M059J (cell line): ENCODE data around the gene HSF5. TPM values are rescaled to one million over a fixed set of nuclear protein-coding genes. Genes with fewer than 3 reads are reported as not detected.
"Not testable (repeated sequence)": the region's sequence is repeated elsewhere in the genome, so short reads cannot be mapped to it uniquely, and the experiment has no call there.

ENCODE experiments used
- DNase-seq: peaks from one replicate; pipeline ENCODE4 v3.0.0-alpha.2; 2012; ENCODE audit warnings: low read depth
- total RNA-seq: library from RNA; depleted of rRNA; stranded (reverse); fragments of >200 nt; shearing (Covaris generic); gene quantifications from 2 replicates; pipeline ENCODE4 v1.2.3, GENCODE V29; 2014

HSF5 gene
- total RNA-seq, 1 experiment from 2014 or later = not detected

DNA sequence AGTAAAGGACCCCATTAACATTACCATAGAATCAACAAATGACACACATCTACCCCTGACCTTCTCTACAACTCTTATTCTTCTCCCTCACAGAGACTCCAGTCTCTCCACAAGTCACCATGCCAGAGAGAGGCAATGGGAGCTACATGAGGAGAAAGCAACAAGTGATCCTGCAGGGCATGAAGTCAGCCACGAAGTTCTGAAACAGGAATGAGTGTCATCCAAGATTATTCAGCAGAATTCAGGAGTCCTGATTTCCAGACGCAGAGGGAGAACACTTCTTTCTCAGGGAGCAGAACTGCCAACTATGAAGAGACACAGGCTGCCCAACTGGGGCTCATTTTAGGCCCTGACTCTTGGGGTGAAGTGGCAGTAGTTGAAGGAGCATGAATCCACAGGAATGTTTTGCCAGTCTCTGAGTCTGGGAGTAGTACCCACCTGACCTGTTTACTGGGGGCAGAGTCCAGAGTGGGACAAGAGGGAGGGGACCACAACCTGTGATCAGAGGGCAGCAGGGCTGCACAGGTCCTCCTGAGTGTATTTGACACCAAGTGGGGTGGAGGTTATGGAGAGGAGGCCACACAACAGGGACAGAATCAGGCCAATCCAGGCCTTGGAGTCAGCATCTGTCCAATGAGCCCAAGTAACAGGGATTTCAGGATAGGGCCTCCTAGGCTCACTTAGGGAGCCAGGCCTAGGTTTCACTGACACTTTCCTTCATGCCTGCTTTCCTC is 28.6 kb upstream of the HSF5 start:
- no peak for DNase-seq

DNA sequence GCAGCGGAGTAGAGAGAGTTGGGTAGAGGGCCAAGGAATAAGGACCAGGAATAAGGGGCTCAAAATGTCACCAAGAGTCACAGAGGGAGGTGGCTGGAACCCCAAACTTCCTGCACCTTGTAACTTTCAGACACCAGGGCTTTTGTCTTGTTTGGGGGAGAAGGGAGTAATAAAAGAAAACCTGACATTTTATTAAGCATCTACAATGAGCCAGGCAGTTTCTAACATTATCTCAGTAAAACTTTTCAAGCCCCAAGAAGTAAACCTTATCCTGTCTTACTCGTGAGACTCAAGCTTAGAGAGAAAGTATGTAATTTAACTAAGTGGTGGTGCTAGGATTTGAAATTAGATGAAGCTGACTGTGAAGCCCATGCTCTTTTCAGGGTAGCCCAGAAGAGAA is 27.1 kb upstream of the HSF5 start:
- DNase-seq = no peak

DNA sequence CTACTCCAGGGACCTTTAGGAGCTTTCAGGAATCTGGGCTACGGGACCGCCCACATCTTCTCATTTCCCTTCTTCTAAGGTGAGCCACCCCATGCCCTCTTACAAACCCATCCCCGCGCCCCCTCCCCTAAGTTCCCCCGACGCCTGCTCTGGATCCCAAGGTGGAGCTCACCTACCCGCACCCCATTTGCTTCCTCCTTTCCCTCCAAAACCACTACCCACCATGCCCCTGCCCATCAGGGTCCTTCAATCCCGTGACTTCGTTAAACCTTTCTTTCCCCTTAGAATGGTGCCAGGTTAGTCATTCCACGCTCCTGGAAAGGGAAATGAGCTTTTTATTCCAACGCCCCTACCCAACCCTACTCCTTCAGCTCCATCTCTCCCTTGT is 26.6 kb upstream of the HSF5 start:
- DNase-seq = no peak

DNA sequence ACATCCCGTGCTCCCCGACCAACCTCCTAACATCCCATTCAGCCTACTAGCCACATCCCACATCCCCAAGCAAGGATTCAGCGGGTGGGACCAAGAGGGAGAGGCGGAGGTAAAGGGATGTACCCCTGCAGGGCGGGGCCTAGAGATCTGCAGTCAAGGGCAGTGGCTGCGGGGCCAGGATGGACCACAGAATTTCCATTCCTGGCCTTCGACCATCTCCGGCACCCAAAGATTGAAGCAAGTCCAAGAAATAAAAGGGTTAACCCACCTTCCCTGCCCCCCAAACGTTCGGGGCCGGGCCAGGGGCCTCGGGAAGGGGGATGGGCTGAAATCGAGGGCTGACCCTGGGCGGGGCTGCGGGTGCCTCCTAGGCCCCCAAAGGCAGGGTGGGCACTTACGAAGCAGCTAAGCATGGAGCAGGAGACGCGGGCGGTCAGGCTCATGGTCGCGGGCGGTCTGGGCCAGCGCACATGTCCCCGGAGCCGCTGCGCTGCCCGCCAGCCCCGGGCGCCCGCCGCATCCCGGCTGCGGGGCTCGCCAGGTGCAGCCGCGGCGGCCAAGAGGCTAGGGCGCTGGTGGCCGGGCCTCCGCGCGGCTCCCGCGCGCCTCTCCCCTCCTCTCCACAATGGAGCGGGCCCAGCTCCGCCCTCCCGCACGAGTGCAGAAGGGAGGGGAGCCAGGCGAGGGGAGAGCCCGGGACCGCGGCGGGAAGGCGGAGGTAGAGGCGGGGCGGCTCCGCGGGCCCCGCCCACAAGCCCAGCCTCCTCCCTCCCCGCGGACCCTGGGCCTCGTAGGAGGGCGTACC is 26.0 kb upstream of the HSF5 start, which contains the start of gene MTMR4:
Gene MTMR4, minus strand, starts transcription at position 674 of the 805 bp plus-strand sequence. Its CDS starts 231 bp downstream, at position 443.
- DNase-seq = peak; percentile 69

DNA sequence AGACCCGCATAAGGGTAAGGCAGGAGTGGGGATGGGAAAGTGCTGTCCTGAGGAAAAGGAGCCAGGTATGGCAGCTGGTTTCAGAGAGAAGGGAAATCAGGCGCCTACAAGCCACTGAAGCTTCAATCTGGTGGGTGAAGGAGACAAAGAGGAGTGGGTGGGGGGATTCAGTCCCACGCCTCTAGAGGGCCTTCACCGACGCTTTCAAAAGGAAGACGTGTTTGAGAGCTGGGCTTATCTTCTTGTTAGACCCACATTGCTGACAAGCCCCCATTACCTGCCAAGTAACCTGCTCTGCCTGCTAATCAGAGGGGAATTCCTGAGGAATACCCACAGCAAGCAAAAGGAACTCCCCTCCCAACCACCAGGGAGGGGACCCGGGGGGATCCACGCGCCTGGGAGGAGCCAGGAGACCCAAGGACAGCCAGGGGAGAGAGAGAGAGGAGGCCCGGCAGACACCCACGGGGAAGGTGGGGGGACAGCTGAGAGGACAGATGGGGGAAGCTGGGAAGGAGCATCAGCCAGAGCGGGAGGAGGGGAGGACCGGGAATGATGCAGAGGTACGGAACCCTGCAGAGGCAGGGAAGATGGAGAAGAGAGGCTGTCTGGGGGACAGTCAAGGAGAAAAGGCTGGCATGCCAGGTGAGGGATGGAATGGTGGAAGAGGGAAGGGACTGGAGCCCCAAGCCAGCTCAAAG is 25.2 kb upstream of the HSF5 start:
- DNase-seq = no peak

DNA sequence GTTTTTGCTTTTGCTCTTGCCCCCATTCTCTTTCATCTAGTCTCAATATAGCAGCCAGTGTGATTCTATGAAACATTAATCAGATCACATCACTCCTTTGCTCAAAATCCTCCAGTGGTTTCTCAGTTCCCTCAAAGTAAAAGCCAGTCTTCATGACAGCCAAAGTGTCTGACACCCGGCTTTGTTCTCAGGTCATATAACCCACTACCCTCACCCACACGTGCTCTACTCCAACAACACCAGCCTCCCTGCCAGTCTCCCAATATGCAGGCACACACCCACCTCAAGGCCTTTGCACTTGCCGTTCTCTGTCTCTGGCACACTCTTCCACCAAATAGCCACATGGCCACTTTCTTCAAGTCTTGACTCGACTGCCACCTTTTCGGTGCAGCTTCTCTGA is 21.9 kb upstream of the HSF5 start:
- no peak for DNase-seq

DNA sequence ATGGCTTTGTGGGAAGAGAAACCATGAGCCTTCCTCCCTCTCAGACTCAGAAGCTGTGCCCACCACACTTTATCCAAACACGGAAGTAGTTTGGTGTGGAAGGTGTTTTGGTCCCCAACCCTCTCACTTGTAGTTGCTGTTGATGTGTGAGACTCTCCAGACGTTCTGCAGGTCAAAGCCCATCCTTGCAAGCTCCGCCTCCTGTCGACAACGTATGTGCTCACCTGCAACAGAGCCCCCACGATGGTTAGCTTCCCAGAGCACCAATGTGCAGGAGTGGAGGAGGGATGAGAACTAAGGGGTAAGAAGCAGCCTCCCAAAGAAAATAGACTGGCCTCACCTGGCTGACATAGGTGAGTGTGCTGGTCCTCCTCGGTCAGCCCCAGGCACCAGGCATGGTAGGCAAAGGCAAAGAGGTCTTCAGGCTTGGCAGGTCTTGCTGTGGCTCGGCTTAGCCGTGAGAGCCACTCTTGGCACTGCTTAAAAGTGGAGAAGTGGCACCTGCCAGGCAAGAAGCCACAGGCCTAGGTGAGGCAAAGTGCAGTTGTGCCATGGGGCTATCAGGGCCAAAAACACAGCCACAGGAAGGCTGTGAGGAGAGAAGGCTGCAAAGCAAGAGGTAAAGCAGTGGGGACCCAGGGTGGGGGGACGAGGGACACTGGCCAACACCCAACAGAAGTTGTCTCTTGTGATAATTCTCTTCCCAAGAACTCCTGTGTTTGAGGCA is 20.3 kb upstream of the HSF5 start:
- DNase-seq = no peak

DNA sequence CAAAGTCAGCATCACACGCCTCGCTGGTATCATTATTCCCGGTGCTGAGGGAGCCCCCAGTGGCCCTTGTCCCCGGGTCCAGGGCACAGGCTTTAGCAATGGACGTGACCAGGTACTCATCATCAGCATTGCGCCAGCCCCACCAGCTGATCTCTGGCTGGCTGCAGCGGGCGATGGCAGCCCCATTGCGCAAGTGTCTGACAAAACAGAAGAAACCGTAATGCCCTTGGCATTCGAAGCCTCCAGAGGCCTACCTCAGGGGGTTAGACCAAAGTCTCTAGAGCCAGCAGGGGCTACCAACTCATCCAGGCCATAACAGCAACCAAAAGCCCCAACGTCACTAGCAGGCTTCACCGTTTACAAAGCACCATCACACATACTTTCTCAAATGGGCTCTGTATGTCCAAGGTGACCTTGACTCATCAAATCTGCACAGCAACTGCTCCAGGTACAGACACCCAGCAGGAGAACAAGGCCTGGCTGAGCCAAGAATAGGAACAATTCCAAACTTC is 19.0 kb upstream of the HSF5 start:
- DNase-seq = no peak

DNA sequence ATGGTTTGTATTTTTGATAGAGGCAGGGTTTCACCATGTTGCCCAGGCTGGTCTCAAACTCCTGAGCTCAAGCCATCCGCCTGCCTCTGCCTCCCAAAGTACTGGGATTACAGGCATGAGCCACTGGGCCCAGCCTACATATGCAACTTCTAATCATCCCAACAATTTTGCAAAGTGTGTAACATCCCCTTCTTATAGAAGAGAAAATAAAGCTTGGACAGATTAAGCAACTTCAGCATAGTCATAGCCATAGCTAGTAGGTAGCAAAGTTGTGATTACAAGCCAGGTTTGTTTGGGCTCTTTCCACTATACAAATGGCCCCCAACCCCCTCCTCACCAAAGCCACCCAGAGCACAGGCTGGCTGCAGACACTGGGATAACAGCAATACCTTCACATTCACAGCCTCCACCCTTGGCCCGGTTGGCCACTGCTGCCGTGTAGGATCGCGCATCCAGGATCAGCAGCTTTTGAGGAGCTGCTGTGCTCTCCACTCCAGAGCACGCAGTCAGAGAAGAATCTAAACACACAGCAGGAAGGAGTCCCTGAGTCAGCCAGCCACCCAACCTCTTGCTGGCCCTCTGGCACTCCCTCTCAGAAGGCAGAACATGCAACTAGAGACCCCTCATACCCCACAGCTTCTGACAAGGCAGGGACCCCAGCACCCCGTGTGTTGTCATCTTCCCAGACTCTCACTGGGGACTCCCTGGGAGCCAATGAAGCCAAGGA is 18.3 kb upstream of the HSF5 start:
- no peak for DNase-seq

DNA sequence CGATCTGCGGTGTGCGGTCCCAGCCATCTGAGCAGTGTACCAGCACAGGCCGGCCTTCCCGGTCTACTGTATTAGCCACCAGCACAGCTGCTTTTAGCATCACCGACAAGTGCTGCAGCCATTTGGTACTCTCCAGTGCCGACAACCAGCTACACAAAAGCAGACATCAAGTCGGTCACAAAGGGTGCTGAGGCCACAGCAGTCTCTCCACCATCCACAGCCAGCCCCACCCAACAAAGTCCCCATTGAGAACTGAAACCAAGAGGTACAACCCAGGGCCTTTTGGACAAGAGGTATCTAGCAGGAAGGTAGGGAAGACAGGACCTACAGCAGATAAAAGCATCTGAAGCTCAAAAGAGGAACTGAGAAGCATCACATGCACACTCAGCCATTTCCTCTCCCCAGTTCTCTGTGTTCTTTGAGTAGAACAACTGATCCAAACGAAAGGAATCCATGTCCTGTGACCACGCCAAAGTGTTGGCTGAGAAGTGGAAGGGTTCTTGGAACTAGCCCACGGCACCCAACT is 16.7 kb upstream of the HSF5 start:
- no peak for DNase-seq

DNA sequence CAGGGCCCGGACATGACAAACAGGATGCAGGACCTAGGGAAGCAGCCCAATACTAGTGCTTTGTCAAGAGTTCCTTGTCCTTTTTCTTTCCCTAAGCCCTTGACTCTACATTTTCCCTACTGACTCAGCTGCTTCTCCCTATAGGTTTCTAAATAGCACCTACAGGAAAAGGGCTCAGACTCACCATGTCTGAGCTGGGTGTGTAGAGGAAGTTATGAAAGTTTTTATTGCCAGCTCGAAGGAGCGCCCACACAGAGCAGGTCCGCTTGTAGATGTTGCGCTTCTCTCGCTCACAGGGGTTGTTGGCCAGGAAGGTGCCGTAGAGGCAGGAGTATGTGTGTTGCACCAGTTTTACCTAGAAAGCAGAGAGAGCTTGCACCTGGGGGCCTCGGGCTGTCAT is 15.7 kb upstream of the HSF5 start:
- DNase-seq = no peak

DNA sequence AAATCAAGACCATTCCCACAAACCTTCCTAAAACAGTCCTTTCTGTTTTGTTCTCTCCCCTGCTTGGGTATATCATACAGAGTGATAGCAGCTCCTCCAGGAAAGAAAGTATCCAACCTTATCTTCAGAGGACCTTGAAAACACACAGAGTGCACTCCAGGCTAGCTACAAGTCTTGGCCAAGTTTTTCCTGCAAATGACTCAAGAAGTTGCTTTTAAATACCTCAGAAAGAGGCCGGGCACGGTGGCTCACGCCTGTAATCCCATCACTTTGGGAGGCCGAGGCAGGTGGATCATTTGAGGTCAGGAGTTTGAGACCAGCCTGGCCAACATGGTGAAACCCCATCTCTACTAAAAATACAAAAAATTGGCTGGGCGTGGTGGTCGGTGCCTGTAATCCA is 14.9 kb upstream of the HSF5 start:
- not testable (repeated sequence) for DNase-seq

DNA sequence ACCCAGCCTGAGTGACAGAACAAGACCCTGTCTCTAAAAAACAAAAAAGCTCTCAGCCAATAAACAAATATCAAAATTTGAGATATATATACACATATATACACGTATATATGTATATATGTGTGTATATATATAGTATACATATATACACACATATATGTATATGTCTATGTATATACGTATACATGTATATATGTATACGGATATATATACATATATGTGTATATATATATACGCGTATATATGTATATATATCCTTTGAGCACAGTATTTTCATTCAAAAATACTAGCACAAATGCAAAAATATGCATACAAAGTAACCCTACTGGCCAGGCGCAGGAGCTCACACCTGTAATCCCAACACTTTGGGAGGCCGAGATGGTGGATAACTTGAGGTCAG is 13.2 kb upstream of the HSF5 start:
- DNase-seq = no peak

DNA sequence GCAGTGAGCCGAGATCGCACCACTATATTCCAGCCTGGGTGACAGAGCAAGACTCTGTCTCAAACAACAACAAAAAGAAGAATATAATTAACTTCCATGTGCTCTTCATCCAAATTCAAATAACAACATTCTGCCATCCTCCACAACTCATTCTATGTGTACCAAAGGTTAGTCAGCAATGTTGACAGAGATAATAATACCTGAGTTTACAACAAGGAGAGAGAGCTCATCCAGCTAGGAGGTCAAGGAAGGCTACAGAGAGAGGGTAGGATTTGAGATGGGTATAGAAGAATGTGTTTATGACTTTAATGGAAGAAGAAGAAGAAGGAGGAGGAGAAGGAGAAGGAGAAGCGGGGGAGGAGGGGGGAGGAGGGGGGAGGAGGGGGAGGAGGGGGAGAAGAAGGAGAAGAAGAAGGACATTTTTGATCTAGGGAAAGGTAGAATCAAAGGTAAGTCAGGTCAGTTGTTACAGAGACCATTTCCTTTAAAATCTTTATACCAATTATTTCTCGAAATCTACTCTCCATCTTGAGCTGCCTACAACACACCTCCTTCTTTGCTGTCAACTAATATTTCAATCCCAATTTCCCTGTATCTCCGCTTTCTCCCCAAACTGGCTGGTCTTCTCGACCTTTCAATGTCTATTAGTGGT is 10.1 kb upstream of the HSF5 start:
- DNase-seq = no peak

DNA sequence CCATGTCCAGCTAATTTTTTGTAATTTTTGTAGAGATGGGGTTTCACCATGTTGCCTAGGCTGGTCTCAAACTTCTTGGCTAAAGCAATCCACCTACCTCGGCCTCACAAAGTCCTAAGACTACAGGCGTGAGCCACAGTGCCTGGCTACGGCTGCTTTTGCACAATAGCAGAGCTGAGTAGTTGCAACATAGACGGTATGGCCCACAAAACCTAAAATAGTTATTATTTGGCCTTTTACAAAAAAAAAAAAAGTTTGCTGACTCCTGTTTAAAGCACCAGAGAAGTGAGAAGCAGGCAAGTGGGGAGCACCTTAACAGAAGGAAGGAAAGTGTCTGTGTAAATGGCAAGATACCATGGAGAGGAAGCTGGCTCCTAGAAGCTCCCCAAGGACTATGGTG is 5.3 kb upstream of the HSF5 start:
- no peak for DNase-seq

DNA sequence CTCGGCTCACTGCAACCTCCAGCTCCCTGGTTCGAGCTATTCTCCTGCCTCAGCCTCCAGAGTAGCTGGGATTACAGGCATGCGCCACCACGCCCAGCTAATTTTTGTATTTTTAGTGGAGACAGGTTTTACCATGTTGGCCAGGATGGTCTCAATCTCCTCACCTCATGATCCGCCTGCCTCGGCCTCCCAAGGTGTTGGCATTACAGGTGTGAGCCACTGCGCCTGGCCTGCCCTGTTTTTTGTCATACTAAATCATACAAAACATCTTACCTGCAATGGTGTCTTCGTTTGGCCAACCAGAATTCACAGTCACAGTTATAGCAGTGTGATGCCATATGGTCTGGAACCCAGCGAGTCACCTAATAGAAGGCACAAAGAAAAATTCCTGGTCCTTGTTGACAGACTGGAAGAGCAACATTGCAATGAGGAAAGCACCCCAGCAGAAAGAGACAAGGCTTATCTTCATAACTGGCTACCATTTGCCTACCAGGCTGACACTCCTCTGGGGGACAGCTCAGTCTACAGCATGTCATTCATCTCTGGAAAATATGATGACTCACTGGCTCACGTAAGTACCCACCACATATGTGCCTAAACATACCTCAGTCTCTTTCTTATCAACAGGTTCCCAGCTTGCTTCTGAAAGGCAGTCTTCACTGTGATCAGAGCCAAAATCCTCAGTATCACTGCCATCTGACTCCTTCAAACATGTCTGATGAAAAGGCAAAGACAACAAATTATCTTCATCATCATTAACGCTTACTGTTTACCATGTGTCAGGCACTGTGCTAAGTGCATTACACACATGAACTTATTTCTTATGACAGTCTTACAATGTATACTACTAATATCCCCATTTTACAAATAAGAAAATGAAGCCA is 4.3 kb upstream of the HSF5 start:
- DNase-seq = no peak

DNA sequence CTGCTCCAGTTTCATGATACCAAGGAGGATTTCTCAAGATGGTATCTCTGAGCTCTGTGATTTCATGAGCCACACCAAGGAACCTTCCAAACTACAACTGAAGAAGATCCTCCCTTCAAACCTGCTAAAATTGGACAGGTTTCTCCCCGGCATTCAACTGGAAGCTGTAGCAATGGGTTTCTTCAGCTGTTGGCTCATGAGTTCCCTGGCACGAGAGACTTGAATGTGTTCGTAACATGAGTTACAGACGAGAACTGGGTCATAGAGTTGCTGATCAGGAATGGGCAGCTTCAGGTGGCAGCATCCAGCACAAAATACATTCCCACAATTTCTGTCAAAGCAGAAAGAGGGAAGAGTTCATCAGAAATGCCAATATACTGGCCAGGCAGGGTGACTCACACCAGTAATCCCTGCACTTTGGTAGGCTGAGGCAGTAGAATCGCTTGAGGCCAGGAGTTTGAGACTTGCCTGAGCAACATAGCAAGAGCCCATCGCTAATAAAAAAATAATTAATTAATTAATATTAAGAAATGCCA is 3.4 kb upstream of the HSF5 start:
- DNase-seq = no peak

DNA sequence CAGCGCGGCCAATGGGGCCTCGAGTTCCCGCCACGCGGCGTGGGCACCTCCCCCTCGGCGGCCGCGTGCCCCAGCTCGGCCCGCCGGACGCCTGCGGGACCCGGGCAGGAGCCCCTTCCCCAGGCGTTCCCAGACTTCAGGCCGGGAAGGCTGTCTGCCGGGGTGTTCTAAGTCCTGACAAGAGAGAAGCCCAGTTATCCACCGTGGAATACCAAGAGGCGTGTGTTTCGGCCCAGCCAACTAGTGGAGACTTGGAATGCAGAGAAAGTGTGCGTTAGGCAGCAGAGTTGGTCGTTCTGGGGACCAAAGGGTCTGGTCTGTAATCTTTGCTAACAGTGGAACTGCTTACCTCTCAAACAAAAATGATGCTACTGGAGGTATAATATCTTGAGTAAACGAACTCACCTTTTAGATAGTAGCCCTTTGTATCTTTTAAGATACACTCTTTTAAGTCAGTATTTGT is 251 bp upstream of the HSF5 start:
- no peak for DNase-seq

DNA sequence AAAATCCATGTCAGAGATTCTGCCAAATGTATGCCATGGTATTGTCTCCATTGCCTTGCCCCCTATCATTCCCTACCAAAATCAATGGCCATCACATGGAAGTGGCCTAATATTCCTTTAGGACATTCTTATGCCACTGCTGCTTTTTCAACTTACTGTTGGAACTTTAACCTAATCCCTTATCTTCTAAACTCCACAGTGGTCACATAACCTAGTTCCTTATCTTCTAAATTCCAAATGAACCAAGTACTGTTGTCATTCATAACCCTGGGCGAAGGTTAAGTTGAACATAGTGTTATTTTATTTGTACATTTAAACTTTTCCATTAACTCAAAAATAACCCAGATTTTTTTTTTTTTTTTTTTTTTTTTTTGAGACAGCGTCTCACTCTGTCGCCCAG is 3.6 kb downstream of the HSF5 start:
- DNase-seq = no peak
